ENCODE results near the gene MEIS2.
A peak's percentile ranks its signal among the peaks of the same experiment; 100 is the strongest.

MEIS2 gene

GRCh38 chr15:36912311-36912712 lies 188.0 kb downstream of the MEIS2 start:
- no peak overlapping the region for H3K4me3 ChIP-seq
- no peaks in the 10 kb centered on the region for H3K36me3 ChIP-seq (replicated peaks)
- no peaks in the 10 kb centered on the region for H3K27me3 ChIP-seq (ENCODE audit: low read depth)
- no peaks in the 10 kb centered on the region for H3K9me3 ChIP-seq
- in situ Hi-C loops (cut with MboI; ENCODE audit: low sequenced_read_pairs) = no loop called here
- no peak for DNase-seq (ENCODE audit: low spot score in 2 of 2)
- H3K4me1 ChIP-seq = peaks cover 6% of the 10 kb centered on the region

GRCh38 chr15:36911322-36911944 lies 188.9 kb downstream of the MEIS2 start:
- in situ Hi-C loops (cut with MboI; ENCODE audit: low sequenced_read_pairs) = no loop called here
- peaks cover 4% of the 10 kb centered on the region; the same call in 1 of the 2 replicates for H3K4me1 ChIP-seq
- H3K9me3 ChIP-seq = no peaks in the 10 kb centered on the region
- H3K36me3 ChIP-seq (replicated peaks) = no peaks in the 10 kb centered on the region
- DNase-seq (ENCODE audit: low spot score in 2 of 2) = no peak
- no peaks in the 10 kb centered on the region for H3K27me3 ChIP-seq (ENCODE audit: low read depth)
- H3K4me3 ChIP-seq = no peak overlapping the region

- no peak for DNase-seq (ENCODE audit: low spot score in 2 of 2)
- no peaks in the 10 kb centered on the region for H3K36me3 ChIP-seq (replicated peaks)
- no peaks in the 10 kb centered on the region for H3K9me3 ChIP-seq
- in situ Hi-C loops (cut with MboI; ENCODE audit: low sequenced_read_pairs) = no loop called here
- no peaks in the 10 kb centered on the region for H3K27me3 ChIP-seq (ENCODE audit: low read depth)
- H3K4me1 ChIP-seq = peaks cover 13% of the 10 kb centered on the region
- H3K4me3 ChIP-seq = no peak overlapping the region
Observed at GRCh38 chr15:36908991-36909390, 191.4 kb downstream of the MEIS2 start.

GRCh38 chr15:36907295-36907694 lies 193.1 kb downstream of the MEIS2 start:
- H3K4me1 ChIP-seq = peaks cover 24% of the 10 kb centered on the region
- no peaks in the 10 kb centered on the region for H3K36me3 ChIP-seq (replicated peaks)
- no peaks in the 10 kb centered on the region for H3K27me3 ChIP-seq (ENCODE audit: low read depth)
- in situ Hi-C loops (cut with MboI; ENCODE audit: low sequenced_read_pairs) = no loop called here
- H3K4me3 ChIP-seq = no peak overlapping the region
- H3K9me3 ChIP-seq = no peaks in the 10 kb centered on the region
- no peak for DNase-seq (ENCODE audit: low spot score in 2 of 2)

- Histone ChIP-seq H3K36me3 (replicated peaks) (no peaks in the 10 kb centered on the region), H3K27me3 (ENCODE audit: low read depth) (no peaks in the 10 kb centered on the region), H3K9me3 (no peaks in the 10 kb centered on the region), H3K4me3 (no peak overlapping the region), H3K4me1 (peaks cover 24% of the 10 kb centered on the region)
- no peak for DNase-seq (ENCODE audit: low spot score in 2 of 2)
- in situ Hi-C loops (cut with MboI; ENCODE audit: low sequenced_read_pairs) = no loop called here
Observed at GRCh38 chr15:36905908-36906307, 194.4 kb downstream of the MEIS2 start.

- in situ Hi-C loops (cut with MboI; ENCODE audit: low sequenced_read_pairs) = no loop called here
- DNase-seq (ENCODE audit: low spot score in 2 of 2) = peak in 1 of 2 experiments; percentile 77
- Histone ChIP-seq H3K36me3 (replicated peaks) (no peaks in the 10 kb centered on the region), H3K27me3 (ENCODE audit: low read depth) (no peaks in the 10 kb centered on the region), H3K9me3 (no peaks in the 10 kb centered on the region), H3K4me3 (no peak overlapping the region), H3K4me1 (peaks cover 26% of the 10 kb centered on the region)
Observed at GRCh38 chr15:36904715-36905114, 195.6 kb downstream of the MEIS2 start.

GRCh38 chr15:36903922-36904556 lies 196.3 kb downstream of the MEIS2 start:
- Histone ChIP-seq H3K36me3 (replicated peaks) (no peaks in the 10 kb centered on the region), H3K9me3 (no peaks in the 10 kb centered on the region), H3K4me3 (no peak overlapping the region), H3K4me1 (peaks cover 33% of the 10 kb centered on the region), H3K27me3 (ENCODE audit: low read depth) (no peaks in the 10 kb centered on the region)
- in situ Hi-C loops (cut with MboI; ENCODE audit: low sequenced_read_pairs) = no loop called here
- DNase-seq (ENCODE audit: low spot score in 2 of 2) = no peak

- H3K4me1 ChIP-seq = peaks cover 41% of the 10 kb centered on the region
- H3K27me3 ChIP-seq (ENCODE audit: low read depth) = no peaks in the 10 kb centered on the region
- no peaks in the 10 kb centered on the region for H3K9me3 ChIP-seq
- in situ Hi-C loops (cut with MboI; ENCODE audit: low sequenced_read_pairs) = no loop called here
- no peak overlapping the region for H3K4me3 ChIP-seq
- no peaks in the 10 kb centered on the region for H3K36me3 ChIP-seq (replicated peaks)
- no peak for DNase-seq (ENCODE audit: low spot score in 2 of 2)
Observed at GRCh38 chr15:36903195-36903594, 197.2 kb downstream of the MEIS2 start.

GRCh38 chr15:36901012-36901411 lies 199.3 kb downstream of the MEIS2 start:
- H3K27me3 ChIP-seq (ENCODE audit: low read depth) = no peaks in the 10 kb centered on the region
- peaks cover 53% of the 10 kb centered on the region for H3K4me1 ChIP-seq
- no peaks in the 10 kb centered on the region; the same call in 1 of the 2 replicates for H3K36me3 ChIP-seq (replicated peaks)
- no peak overlapping the region for H3K4me3 ChIP-seq
- H3K9me3 ChIP-seq = no peaks in the 10 kb centered on the region
- DNase-seq (ENCODE audit: low spot score in 2 of 2) = no peak
- in situ Hi-C loops (cut with MboI; ENCODE audit: low sequenced_read_pairs) = no loop called here

GRCh38 chr15:36899696-36900095 lies 200.7 kb downstream of the MEIS2 start:
- no peaks in the 10 kb centered on the region for H3K27me3 ChIP-seq (ENCODE audit: low read depth)
- H3K9me3 ChIP-seq = no peaks in the 10 kb centered on the region
- DNase-seq (ENCODE audit: low spot score in 2 of 2) = no peak
- peaks cover 47% of the 10 kb centered on the region for H3K4me1 ChIP-seq
- no peak overlapping the region for H3K4me3 ChIP-seq
- in situ Hi-C loops (cut with MboI; ENCODE audit: low sequenced_read_pairs) = loop anchor here (25.0 kb wide), 1 partner anchor 988 kb away; no protein-coding TSS in a partner anchor
- H3K36me3 ChIP-seq (replicated peaks) = peaks cover 4% of the 10 kb centered on the region; the same call in 1 of the 2 replicates

- peaks cover 36% of the 10 kb centered on the region for H3K4me1 ChIP-seq
- in situ Hi-C loops (cut with MboI; ENCODE audit: low sequenced_read_pairs) = loop anchor here (25.0 kb wide), 1 partner anchor 989 kb away; no protein-coding TSS in a partner anchor
Observed at GRCh38 chr15:36898536-36899126, 201.7 kb downstream of the MEIS2 start.

GRCh38 chr15:36897834-36898233 lies 202.5 kb downstream of the MEIS2 start:
- H3K4me3 ChIP-seq = no peak overlapping the region
- H3K9me3 ChIP-seq = no peaks in the 10 kb centered on the region
- peaks cover 17% of the 10 kb centered on the region for H3K36me3 ChIP-seq (replicated peaks)
- H3K4me1 ChIP-seq = peaks cover 29% of the 10 kb centered on the region
- DNase-seq (ENCODE audit: low spot score in 2 of 2) = peak; percentile 46 to 59
- in situ Hi-C loops (cut with MboI; ENCODE audit: low sequenced_read_pairs) = loop anchor here (25.0 kb wide), 1 partner anchor 989 kb away; no protein-coding TSS in a partner anchor
- H3K27me3 ChIP-seq (ENCODE audit: low read depth) = no peaks in the 10 kb centered on the region

More at GRCh38 chr15:36898536-36899126, 201.7 kb downstream of the MEIS2 start:
- Histone ChIP-seq H3K36me3 (replicated peaks) (peaks cover 10% of the 10 kb centered on the region), H3K27me3 (ENCODE audit: low read depth) (no peaks in the 10 kb centered on the region), H3K9me3 (no peaks in the 10 kb centered on the region), H3K4me3 (no peak overlapping the region)
- DNase-seq (ENCODE audit: low spot score in 2 of 2) = no peak

- DNase-seq (ENCODE audit: low spot score in 2 of 2) = no peak
- in situ Hi-C loops (cut with MboI; ENCODE audit: low sequenced_read_pairs) = loop anchor here (25.0 kb wide), 1 partner anchor 990 kb away; no protein-coding TSS in a partner anchor
- peaks cover 29% of the 10 kb centered on the region for H3K4me1 ChIP-seq
- H3K9me3 ChIP-seq = no peaks in the 10 kb centered on the region
- H3K4me3 ChIP-seq = no peak overlapping the region
- peaks cover 17% of the 10 kb centered on the region for H3K36me3 ChIP-seq (replicated peaks)
- no peaks in the 10 kb centered on the region for H3K27me3 ChIP-seq (ENCODE audit: low read depth)
Observed at GRCh38 chr15:36896949-36897348, 203.4 kb downstream of the MEIS2 start.

GRCh38 chr15:36894075-36894474 lies 206.3 kb downstream of the MEIS2 start:
- Histone ChIP-seq H3K36me3 (replicated peaks) (peaks cover 17% of the 10 kb centered on the region), H3K4me1 (peaks cover 21% of the 10 kb centered on the region), H3K9me3 (no peaks in the 10 kb centered on the region), H3K4me3 (no peak overlapping the region), H3K27me3 (ENCODE audit: low read depth) (no peaks in the 10 kb centered on the region)
- DNase-seq (ENCODE audit: low spot score in 2 of 2) = no peak
- in situ Hi-C loops (cut with MboI; ENCODE audit: low sequenced_read_pairs) = loop anchor here (25.0 kb wide), 1 partner anchor 993 kb away; no protein-coding TSS in a partner anchor
